Liver (tissue), 3 donors: ENCODE measurements around the gene CCDC86.

Experiments
- CTCF ChIP-seq: fragments of 150-350 bp; IDR thresholded peaks from 2 replicates; pipeline ENCODE4 v1.5.1; 2017; ENCODE audit warnings: improper control_type of control experiment, low read depth, low read length; ENCODE audit not compliant: missing input control
- EGR1 ChIP-seq, 2 donors: IDR thresholded peaks; 2 replicates each; pipeline ENCODE4 v1.6.1; 2016 to 2018; ENCODE audit warnings: antibody characterized with exemption in 2 of 2, low read depth in 2 of 2
- FOXA1 ChIP-seq: IDR thresholded peaks from 2 replicates; pipeline ENCODE4 v1.6.1; 2016; ENCODE audit warnings: antibody characterized with exemption
- FOXA2 ChIP-seq: IDR thresholded peaks from 2 replicates; pipeline ENCODE4 v1.6.1; 2016; ENCODE audit warnings: antibody characterized with exemption
- GABPA ChIP-seq, 2 donors: IDR thresholded peaks in 1 of 2; conservative IDR thresholded peaks in 1 of 2; 2 replicates each; pipeline ENCODE4 v1.6.1; 2016; ENCODE audit warnings: antibody characterized with exemption in 2 of 2, mild to moderate bottlenecking in 1 of 2, moderate library complexity in 1 of 2
- HNF4G ChIP-seq: IDR thresholded peaks from 2 replicates; pipeline ENCODE4 v1.6.1; 2016; ENCODE audit warnings: antibody characterized with exemption
- REST ChIP-seq: IDR thresholded peaks from 2 replicates; pipeline ENCODE4 v1.6.1; 2016; ENCODE audit warnings: antibody characterized with exemption, mild to moderate bottlenecking
- TAF1 ChIP-seq: conservative IDR thresholded peaks from 2 replicates; pipeline ENCODE4 v1.6.1; 2016; ENCODE audit warnings: antibody characterized with exemption, mild to moderate bottlenecking
- YY1 ChIP-seq: IDR thresholded peaks from 2 replicates; pipeline ENCODE4 v1.6.1; 2016; ENCODE audit warnings: antibody characterized with exemption, mild to moderate bottlenecking
- ZBTB33 ChIP-seq: IDR thresholded peaks from 2 replicates; pipeline ENCODE4 v1.6.1; 2016; ENCODE audit warnings: antibody characterized with exemption
- donor health status: healthy.
- donor health status: healthy.

GRCh38 chr11:60897496-60897895, 55.6 kb downstream of the CCDC86 start:
- no peak for TF ChIP-seq EGR1 (IDR thresholded peaks at IDR 0.05; ENCODE audit: low read depth in 2 of 2)
- no peak for TF ChIP-seq CTCF
- no peak for TF ChIP-seq YY1
- TF ChIP-seq TAF1: no peak
- TF ChIP-seq HNF4G: no peak
- TF ChIP-seq FOXA1: no peak
- TF ChIP-seq REST: no peak
- no peak for TF ChIP-seq ZBTB33
- TF ChIP-seq GABPA (IDR thresholded peaks at IDR 0.05 in 1 of 2, conservative IDR thresholded peaks at IDR 0.05 in 1 of 2): no peak
- no peak for TF ChIP-seq FOXA2
